ENCODE measurements around the gene HPCAL1.
A peak's percentile ranks its signal among the peaks of the same experiment; 100 is the strongest.
"Not testable (repeated sequence)": the region's sequence is repeated elsewhere in the genome, so short reads cannot be mapped to it uniquely, and the experiment has no call there.

Gene HPCAL1

GRCh38 chr2:10297191-10297830 lies 5.4 kb upstream of the HPCAL1 start:
- H3K27ac ChIP-seq (ENCODE audit: low read depth, low read length) = no peak overlapping the region
- no peaks in the 10 kb centered on the region for H3K9me2 ChIP-seq (replicated peaks; ENCODE audit: control insufficient read depth, low read length)
- peaks cover 26% of the 10 kb centered on the region for H3K4me1 ChIP-seq (ENCODE audit: control insufficient read depth, low read length)
- H3K27me3 ChIP-seq (ENCODE audit: control insufficient read depth, low read length) = no peaks in the 10 kb centered on the region; the same call in 1 of the 2 replicates
- peaks cover 7% of the 10 kb centered on the region; the same call in 1 of the 2 replicates for H3K9me3 ChIP-seq (ENCODE audit: control insufficient read depth, insufficient read depth, low read length)
- no peaks in the 10 kb centered on the region for H3K36me3 ChIP-seq (ENCODE audit: control insufficient read depth, low read length)
- no peak overlapping the region for H3K4me2 ChIP-seq (ENCODE audit: low read length)
- H3K79me2 ChIP-seq (ENCODE audit: control insufficient read depth, low read length) = no peaks in the 10 kb centered on the region
- no peaks in the 10 kb centered on the region for H4K20me1 ChIP-seq (ENCODE audit: control insufficient read depth, insufficient read depth, low read depth, low read length)
- H3F3A ChIP-seq (ENCODE audit: control insufficient read depth, insufficient read depth) = 0 out of 2 replicates have a peak, but pooled peaks cover 4% of the 10 kb centered on the region
- no peak overlapping the region for H3K4me3 ChIP-seq (ENCODE audit: low read length)
- TF ChIP-seq, protein P1, sequence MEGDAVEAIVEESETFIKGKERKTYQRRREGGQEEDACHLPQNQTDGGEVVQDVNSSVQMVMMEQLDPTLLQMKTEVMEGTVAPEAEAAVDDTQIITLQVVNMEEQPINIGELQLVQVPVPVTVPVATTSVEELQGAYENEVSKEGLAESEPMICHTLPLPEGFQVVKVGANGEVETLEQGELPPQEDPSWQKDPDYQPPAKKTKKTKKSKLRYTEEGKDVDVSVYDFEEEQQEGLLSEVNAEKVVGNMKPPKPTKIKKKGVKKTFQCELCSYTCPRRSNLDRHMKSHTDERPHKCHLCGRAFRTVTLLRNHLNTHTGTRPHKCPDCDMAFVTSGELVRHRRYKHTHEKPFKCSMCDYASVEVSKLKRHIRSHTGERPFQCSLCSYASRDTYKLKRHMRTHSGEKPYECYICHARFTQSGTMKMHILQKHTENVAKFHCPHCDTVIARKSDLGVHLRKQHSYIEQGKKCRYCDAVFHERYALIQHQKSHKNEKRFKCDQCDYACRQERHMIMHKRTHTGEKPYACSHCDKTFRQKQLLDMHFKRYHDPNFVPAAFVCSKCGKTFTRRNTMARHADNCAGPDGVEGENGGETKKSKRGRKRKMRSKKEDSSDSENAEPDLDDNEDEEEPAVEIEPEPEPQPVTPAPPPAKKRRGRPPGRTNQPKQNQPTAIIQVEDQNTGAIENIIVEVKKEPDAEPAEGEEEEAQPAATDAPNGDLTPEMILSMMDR (IDR thresholded peaks at IDR 0.05; ENCODE audit: low read depth, low read length, poor library complexity, severe bottlenecking) = no peak
- TF ChIP-seq EZH2phosphoT487 (IDR thresholded peaks at IDR 0.05; ENCODE audit: borderline replicate concordance, low read length) = no peak

GRCh38 chr2:10297959-10298531 lies 4.7 kb upstream of the HPCAL1 start:
- peak overlapping the region; percentile 22 for H3K4me2 ChIP-seq (ENCODE audit: low read length)
- 0 out of 2 replicates have a peak, but pooled peaks cover 4% of the 10 kb centered on the region for H3F3A ChIP-seq (ENCODE audit: control insufficient read depth, insufficient read depth)
- H4K20me1 ChIP-seq (ENCODE audit: control insufficient read depth, insufficient read depth, low read depth, low read length) = no peaks in the 10 kb centered on the region
- H3K79me2 ChIP-seq (ENCODE audit: control insufficient read depth, low read length) = no peaks in the 10 kb centered on the region
- H3K27ac ChIP-seq (ENCODE audit: low read depth, low read length) = no peak overlapping the region
- H3K9me2 ChIP-seq (replicated peaks; ENCODE audit: control insufficient read depth, low read length) = no peaks in the 10 kb centered on the region
- peaks cover 7% of the 10 kb centered on the region; the same call in 1 of the 2 replicates for H3K9me3 ChIP-seq (ENCODE audit: control insufficient read depth, insufficient read depth, low read length)
- H3K4me3 ChIP-seq (ENCODE audit: low read length) = no peak overlapping the region
- H3K4me1 ChIP-seq (ENCODE audit: control insufficient read depth, low read length) = peaks cover 26% of the 10 kb centered on the region
- H3K27me3 ChIP-seq (ENCODE audit: control insufficient read depth, low read length) = peaks cover 2% of the 10 kb centered on the region
- H3K36me3 ChIP-seq (ENCODE audit: control insufficient read depth, low read length) = no peaks in the 10 kb centered on the region
- TF ChIP-seq EZH2phosphoT487 (IDR thresholded peaks at IDR 0.05; ENCODE audit: borderline replicate concordance, low read length) = no peak
- TF ChIP-seq, protein P1 (IDR thresholded peaks at IDR 0.05; ENCODE audit: low read depth, low read length, poor library complexity, severe bottlenecking) = no peak

- H3K4me1 ChIP-seq (ENCODE audit: control insufficient read depth, low read length) = peaks cover 33% of the 10 kb centered on the region
- not testable (repeated sequence) for H3K4me2 ChIP-seq (ENCODE audit: low read length); H3K27ac ChIP-seq (ENCODE audit: low read depth, low read length)
Measured at GRCh38 chr2:10298777-10299176, 3.9 kb upstream of the HPCAL1 start.

DNA sequence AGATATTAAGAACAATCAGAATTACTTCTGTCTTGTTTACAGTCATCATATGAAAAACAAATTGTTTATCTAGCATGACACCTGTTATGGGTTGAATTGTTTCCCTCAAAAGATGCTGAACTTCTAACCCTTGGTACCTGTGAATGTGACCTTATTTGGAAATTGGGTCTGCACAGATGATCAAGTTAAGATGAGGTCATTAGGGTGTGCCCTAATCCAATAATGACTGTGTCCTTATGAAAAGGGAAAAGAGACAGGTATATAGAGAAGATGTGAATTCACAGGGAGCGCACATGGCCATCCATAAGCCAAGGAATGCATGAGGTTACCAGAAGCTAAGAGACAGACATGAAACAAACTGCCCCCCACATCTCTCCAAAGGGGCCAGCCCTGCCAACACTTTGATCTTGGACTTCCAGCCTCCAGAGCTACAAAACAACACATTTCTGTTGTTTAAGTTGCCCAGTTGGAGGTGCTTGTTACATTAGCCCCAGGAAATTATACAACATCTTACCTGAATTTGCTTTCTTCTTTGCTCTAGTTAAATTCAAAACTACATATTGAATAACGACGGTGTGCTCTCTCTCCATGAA lies 2.3 kb upstream of the HPCAL1 start:
- Histone ChIP-seq H3K79me2 (ENCODE audit: control insufficient read depth, low read length) (peaks cover 8% of the 10 kb centered on the region), H3K4me2 (ENCODE audit: low read length) (no peak overlapping the region), H3F3A (ENCODE audit: control insufficient read depth, insufficient read depth) (peaks cover 6% of the 10 kb centered on the region), H3K27me3 (ENCODE audit: control insufficient read depth, low read length) (peaks cover 25% of the 10 kb centered on the region), H3K9me3 (ENCODE audit: control insufficient read depth, insufficient read depth, low read length) (peaks cover 7% of the 10 kb centered on the region; the same call in 1 of the 2 replicates), H4K20me1 (ENCODE audit: control insufficient read depth, insufficient read depth, low read depth, low read length) (peaks cover 4% of the 10 kb centered on the region; the same call in 1 of the 2 replicates), H3K4me3 (ENCODE audit: low read length) (no peak overlapping the region), H3K27ac (ENCODE audit: low read depth, low read length) (no peak overlapping the region), H3K4me1 (ENCODE audit: control insufficient read depth, low read length) (peaks cover 43% of the 10 kb centered on the region), H3K9me2 (replicated peaks; ENCODE audit: control insufficient read depth, low read length) (no peaks in the 10 kb centered on the region), H3K36me3 (ENCODE audit: control insufficient read depth, low read length) (no peaks in the 10 kb centered on the region)
- no peak for TF ChIP-seq EZH2phosphoT487 (IDR thresholded peaks at IDR 0.05; ENCODE audit: borderline replicate concordance, low read length)
- TF ChIP-seq, protein P1 (IDR thresholded peaks at IDR 0.05; ENCODE audit: low read depth, low read length, poor library complexity, severe bottlenecking) = no peak

More at GRCh38 chr2:10298777-10299176, 3.9 kb upstream of the HPCAL1 start:
- H3K9me2 ChIP-seq (replicated peaks; ENCODE audit: control insufficient read depth, low read length); H3K9me3 ChIP-seq (ENCODE audit: control insufficient read depth, insufficient read depth, low read length); H4K20me1 ChIP-seq (ENCODE audit: control insufficient read depth, insufficient read depth, low read depth, low read length); H3K79me2 ChIP-seq (ENCODE audit: control insufficient read depth, low read length); H3K4me3 ChIP-seq (ENCODE audit: low read length); H3F3A ChIP-seq (ENCODE audit: control insufficient read depth, insufficient read depth); H3K27me3 ChIP-seq (ENCODE audit: control insufficient read depth, low read length); H3K36me3 ChIP-seq (ENCODE audit: control insufficient read depth, low read length): not testable (repeated sequence)
